ENCODE results near the gene RNF213.

DNA sequence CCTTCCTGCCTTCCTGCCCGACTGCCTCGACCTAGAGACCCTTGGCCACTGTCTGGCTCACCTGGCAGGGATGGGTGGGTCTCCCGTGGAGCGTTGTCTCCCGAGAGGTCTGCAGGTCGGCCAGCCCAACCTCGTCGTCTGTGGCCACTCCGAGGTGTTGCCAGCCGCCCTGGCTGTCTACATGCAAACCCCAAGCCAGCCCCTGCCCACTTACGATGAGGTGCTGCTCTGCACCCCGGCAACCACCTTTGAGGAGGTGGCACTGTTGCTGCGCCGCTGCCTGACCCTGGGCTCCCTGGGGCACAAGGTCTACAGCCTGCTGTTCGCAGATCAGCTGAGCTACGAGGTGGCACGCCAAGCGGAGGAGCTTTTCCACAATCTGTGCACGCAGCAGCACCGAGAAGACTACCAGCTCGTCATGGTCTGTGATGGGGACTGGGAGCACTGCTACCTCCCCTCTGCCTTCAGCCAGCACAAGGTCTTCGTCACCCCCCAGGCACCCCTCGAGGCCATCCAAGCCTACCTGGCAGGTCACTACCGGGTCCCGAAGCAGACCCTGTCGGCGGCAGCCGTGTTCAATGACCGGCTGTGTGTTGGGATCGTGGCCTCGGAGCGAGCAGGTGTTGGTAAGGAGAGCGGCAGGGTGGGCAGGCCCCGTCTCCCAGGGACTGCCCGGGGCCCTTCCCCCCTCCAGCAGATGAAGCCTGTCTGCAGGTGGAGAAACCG, 79.2 kb downstream of the RNF213 start:
- TF ChIP-seq EZH2 (optimal IDR thresholded peaks at IDR 0.05; ENCODE audit: low read depth, low read length) (no peak), EZH2phosphoT487 (IDR thresholded peaks at IDR 0.05; ENCODE audit: low read length) (no peak)
- TF ChIP-seq, protein P1, sequence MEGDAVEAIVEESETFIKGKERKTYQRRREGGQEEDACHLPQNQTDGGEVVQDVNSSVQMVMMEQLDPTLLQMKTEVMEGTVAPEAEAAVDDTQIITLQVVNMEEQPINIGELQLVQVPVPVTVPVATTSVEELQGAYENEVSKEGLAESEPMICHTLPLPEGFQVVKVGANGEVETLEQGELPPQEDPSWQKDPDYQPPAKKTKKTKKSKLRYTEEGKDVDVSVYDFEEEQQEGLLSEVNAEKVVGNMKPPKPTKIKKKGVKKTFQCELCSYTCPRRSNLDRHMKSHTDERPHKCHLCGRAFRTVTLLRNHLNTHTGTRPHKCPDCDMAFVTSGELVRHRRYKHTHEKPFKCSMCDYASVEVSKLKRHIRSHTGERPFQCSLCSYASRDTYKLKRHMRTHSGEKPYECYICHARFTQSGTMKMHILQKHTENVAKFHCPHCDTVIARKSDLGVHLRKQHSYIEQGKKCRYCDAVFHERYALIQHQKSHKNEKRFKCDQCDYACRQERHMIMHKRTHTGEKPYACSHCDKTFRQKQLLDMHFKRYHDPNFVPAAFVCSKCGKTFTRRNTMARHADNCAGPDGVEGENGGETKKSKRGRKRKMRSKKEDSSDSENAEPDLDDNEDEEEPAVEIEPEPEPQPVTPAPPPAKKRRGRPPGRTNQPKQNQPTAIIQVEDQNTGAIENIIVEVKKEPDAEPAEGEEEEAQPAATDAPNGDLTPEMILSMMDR (IDR thresholded peaks at IDR 0.05; ENCODE audit: low read length): no peak
